ENCODE measurements around the gene SEC11A. TPM values are rescaled to one million over a fixed set of nuclear protein-coding genes. Genes with fewer than 3 reads are reported as not detected.
"Not testable (repeated sequence)": the region's sequence is repeated elsewhere in the genome, so short reads cannot be mapped to it uniquely, and the experiment has no call there.

Gene SEC11A
- total RNA-seq, 1 donor = 292 TPM

DNA sequence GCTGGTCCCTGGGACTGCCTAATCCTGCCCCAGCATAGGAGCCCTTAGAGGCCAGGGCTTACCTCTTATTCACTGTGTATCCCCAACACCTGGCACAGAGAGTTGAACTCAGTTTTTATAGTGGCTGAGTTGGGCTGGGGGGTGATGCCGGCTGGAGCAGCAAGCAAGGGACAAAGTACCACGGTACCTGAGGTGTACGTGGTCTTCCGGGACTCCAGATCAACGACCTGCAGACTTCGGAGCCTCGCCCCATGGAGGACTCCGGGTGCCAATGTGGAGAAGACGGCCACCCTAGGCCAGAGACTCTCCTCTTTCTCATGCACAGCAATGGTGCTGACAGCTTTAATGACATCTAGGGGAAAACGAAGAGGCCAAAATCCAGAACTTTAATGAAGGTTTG, 69.9 kb downstream of the SEC11A start:
- no peak for TF ChIP-seq CTCF (IDR thresholded peaks at IDR 0.05; ENCODE audit: insufficient read depth, low read length)
- H3K4me3 ChIP-seq (ENCODE audit: low read depth, low read length) = no peak overlapping the region
- DNase-seq (ENCODE audit: low read depth) = no peak

DNA sequence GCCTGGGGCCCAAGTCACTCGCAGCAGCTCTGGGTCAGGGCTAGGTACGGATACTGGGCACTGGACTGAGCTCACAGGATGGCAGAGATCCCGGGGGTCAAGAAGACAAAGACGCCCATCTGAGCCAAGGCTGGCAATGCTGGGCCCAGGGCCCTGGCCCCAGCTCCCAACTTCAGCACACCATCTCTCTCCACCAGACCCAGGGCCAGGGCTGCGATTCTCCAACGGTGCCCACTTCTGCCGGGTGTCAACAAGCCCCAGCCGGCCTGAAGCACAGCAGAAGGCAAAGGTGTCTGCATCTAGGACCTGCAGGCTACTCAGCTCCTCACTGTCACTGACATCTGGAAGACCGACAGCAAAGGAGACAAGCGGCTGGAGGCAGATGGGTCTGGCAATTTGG, 70.4 kb downstream of the SEC11A start:
- H3K4me3 ChIP-seq (ENCODE audit: low read depth, low read length) = no peak overlapping the region
- DNase-seq (ENCODE audit: low read depth) = no peak
- TF ChIP-seq CTCF (IDR thresholded peaks at IDR 0.05; ENCODE audit: insufficient read depth, low read length) = no peak

- DNase-seq (ENCODE audit: low read depth) = no peak
- no peak for TF ChIP-seq CTCF (IDR thresholded peaks at IDR 0.05; ENCODE audit: insufficient read depth, low read length)
- no peak overlapping the region for H3K4me3 ChIP-seq (ENCODE audit: low read depth, low read length)
Measured at GRCh38 chr15:84643838-84644237, 72.1 kb downstream of the SEC11A start.

DNA sequence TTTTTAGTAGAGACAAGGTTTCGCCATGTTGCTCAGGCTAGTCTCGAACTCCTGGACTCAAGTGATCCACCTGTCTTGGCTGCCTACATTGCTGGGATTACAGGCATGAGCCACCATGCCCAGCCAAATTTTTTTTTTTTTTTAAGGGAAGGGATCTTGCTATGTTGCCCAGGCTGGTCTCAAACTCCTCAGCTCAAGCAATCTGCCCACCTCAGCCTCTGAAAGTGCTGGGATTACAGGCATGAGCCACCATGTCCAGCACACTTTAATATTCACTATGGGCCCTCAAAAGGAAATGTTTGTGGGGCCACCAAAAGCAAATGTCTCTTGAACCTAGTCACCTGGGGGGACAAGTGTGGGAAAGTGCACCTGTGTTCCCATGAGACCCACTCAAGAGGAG, 73.3 kb downstream of the SEC11A start:
- not testable (repeated sequence) for H3K4me3 ChIP-seq (ENCODE audit: low read depth, low read length); DNase-seq (ENCODE audit: low read depth)

DNA sequence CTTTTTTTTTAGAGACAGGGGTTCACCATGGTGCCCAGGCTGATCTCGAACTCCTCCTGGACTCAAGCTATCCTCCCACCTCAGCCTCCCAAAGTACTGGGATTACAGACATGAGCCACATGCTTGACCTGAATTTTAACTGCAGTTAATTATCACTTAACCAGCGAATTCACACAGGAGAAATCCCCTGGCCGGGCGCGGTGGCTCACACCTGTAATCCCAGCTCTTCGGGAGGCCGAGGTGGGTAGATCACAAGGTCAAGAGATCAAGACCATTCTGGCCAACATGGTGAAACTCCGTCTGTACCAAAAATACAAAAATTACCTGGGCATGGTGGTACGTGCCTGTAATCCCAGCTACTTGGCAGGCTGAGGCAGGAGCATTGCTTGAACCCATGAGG, 74.1 kb downstream of the SEC11A start:
- DNase-seq (ENCODE audit: low read depth); H3K4me3 ChIP-seq (ENCODE audit: low read depth, low read length): not testable (repeated sequence)

GRCh38 chr15:84638103-84638502, 77.8 kb downstream of the SEC11A start:
- no peak overlapping the region for H3K4me3 ChIP-seq (ENCODE audit: low read depth, low read length)
- DNase-seq (ENCODE audit: low read depth) = peak; percentile 46
- no peak for TF ChIP-seq CTCF (IDR thresholded peaks at IDR 0.05; ENCODE audit: insufficient read depth, low read length)

GRCh38 chr15:84634228-84634837, 81.6 kb downstream of the SEC11A start:
- H3K4me3 ChIP-seq (ENCODE audit: low read depth, low read length) = peak overlapping the region; percentile 86
- peak; percentile 15 for DNase-seq (ENCODE audit: low read depth)
- TF ChIP-seq CTCF (IDR thresholded peaks at IDR 0.05; ENCODE audit: insufficient read depth, low read length) = no peak

Data from fibroblast of the aortic adventitia (primary cell).